Transverse colon (tissue), 4 donors: ENCODE measurements around the gene TADA2B.

ENCODE experiments used
- POLR2A ChIP-seq: fragments of 450-650 bp; IDR thresholded peaks from one replicate; pipeline ENCODE4 v1.6.1; 2016; ENCODE audit warnings: antibody characterized with exemption, mild to moderate bottlenecking, moderate library complexity
- POLR2AphosphoS5 ChIP-seq, 3 donors: sonication (generic); formaldehyde crosslinking; IDR thresholded peaks; one replicate each; pipeline ENCODE4 v1.6.1; 2016; ENCODE audit warnings: antibody characterized with exemption in 3 of 3
- TF ChIP-seq, protein P1 (sequence below), 5 experiments: fragments of 200-600 bp in 3 of 5; fragments of 450-650 bp in 2 of 5; sonication (generic) in 3 of 5; IDR thresholded peaks; 1 replicate in 2 of 5; 2 replicates in 3 of 5; pipeline ENCODE4 v1.5.1; 2016 to 2017; ENCODE audit warnings: antibody characterized with exemption in 5 of 5, inconsistent platforms in 3 of 5, mild to moderate bottlenecking in 2 of 5, moderate library complexity in 1 of 5

DNA sequence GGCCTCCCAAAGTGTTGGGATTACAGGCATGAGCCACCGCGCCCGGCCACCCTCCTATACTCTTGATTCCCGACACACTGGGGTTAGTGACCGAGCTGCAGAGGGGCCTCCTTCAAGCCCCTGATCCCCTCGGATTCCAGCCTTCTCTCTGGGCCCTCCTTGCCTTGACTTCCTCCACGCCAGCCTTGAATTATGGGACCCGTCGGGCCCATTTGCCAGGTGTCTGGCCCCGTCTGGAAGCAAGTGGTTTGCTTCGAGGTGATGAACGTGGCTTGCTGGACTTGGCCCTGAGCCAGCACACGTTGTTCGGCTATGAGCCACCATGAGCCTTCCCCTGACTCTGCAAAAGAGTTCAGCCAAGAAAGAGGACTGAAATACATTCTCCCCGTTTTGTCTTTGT lies 62.1 kb downstream of the TADA2B start:
- TF ChIP-seq, protein P1, sequence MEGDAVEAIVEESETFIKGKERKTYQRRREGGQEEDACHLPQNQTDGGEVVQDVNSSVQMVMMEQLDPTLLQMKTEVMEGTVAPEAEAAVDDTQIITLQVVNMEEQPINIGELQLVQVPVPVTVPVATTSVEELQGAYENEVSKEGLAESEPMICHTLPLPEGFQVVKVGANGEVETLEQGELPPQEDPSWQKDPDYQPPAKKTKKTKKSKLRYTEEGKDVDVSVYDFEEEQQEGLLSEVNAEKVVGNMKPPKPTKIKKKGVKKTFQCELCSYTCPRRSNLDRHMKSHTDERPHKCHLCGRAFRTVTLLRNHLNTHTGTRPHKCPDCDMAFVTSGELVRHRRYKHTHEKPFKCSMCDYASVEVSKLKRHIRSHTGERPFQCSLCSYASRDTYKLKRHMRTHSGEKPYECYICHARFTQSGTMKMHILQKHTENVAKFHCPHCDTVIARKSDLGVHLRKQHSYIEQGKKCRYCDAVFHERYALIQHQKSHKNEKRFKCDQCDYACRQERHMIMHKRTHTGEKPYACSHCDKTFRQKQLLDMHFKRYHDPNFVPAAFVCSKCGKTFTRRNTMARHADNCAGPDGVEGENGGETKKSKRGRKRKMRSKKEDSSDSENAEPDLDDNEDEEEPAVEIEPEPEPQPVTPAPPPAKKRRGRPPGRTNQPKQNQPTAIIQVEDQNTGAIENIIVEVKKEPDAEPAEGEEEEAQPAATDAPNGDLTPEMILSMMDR (IDR thresholded peaks at IDR 0.05): no peak
- TF ChIP-seq POLR2A (no peak), POLR2AphosphoS5 (IDR thresholded peaks at IDR 0.05) (no peak)
